ENCODE data around the gene OR6C65. TPM values are rescaled to one million over a fixed set of nuclear protein-coding genes. Genes with fewer than 3 reads are reported as not detected.
A peak's percentile ranks its signal among the peaks of the same experiment; 100 is the strongest.
"Not testable (repeated sequence)": the region's sequence is repeated elsewhere in the genome, so short reads cannot be mapped to it uniquely, and the experiment has no call there.

The OR6C65 gene
- total and polyA plus RNA-seq, 4 donors: not detected

GRCh38 chr12:55409133-55409532, 8.8 kb downstream of the OR6C65 start:
- H3K27me3 ChIP-seq (ENCODE audit: control insufficient read depth in 1 of 2, insufficient read depth in 2 of 2, low read length in 1 of 2); H3K36me3 ChIP-seq (ENCODE audit: control insufficient read depth in 1 of 2, insufficient read depth in 2 of 2, low read length in 1 of 2); ATAC-seq (ENCODE audit: low FRiP score); H3K27ac ChIP-seq (ENCODE audit: low read depth in 1 of 2, low read length in 2 of 2); intact Hi-C loops (cut with DNase I); H3K4me3 ChIP-seq (ENCODE audit: low read length in 2 of 2); H3K9me3 ChIP-seq (ENCODE audit: control insufficient read depth, low read length); H3K4me1 ChIP-seq (ENCODE audit: control insufficient read depth in 1 of 2, insufficient read depth in 2 of 2, low read length in 2 of 2); DNase-seq: not testable (repeated sequence)
- 81 to 83% methylated on average over 1 of the region's 1 CpG for WGBS, 2 donors

GRCh38 chr12:55412138-55412537, 11.8 kb downstream of the OR6C65 start:
- H3K27me3 ChIP-seq (ENCODE audit: control insufficient read depth in 1 of 2, insufficient read depth in 2 of 2, low read length in 1 of 2); H3K9me3 ChIP-seq (ENCODE audit: control insufficient read depth, low read length); intact Hi-C loops (cut with DNase I); ATAC-seq (ENCODE audit: low FRiP score); DNase-seq; H3K27ac ChIP-seq (ENCODE audit: low read depth in 1 of 2, low read length in 2 of 2); H3K4me3 ChIP-seq (ENCODE audit: low read length in 2 of 2); H3K36me3 ChIP-seq (ENCODE audit: control insufficient read depth in 1 of 2, insufficient read depth in 2 of 2, low read length in 1 of 2); H3K4me1 ChIP-seq (ENCODE audit: control insufficient read depth in 1 of 2, insufficient read depth in 2 of 2, low read length in 2 of 2): not testable (repeated sequence)
- 94% methylated on average over 15 of the region's 15 CpGs for WGBS, 2 donors

- H3K36me3 ChIP-seq (ENCODE audit: control insufficient read depth in 1 of 2, insufficient read depth in 2 of 2, low read length in 1 of 2); H3K4me1 ChIP-seq (ENCODE audit: control insufficient read depth in 1 of 2, insufficient read depth in 2 of 2, low read length in 2 of 2); H3K27me3 ChIP-seq (ENCODE audit: control insufficient read depth in 1 of 2, insufficient read depth in 2 of 2, low read length in 1 of 2); DNase-seq; ATAC-seq (ENCODE audit: low FRiP score); H3K4me3 ChIP-seq (ENCODE audit: low read length in 2 of 2); intact Hi-C loops (cut with DNase I); H3K27ac ChIP-seq (ENCODE audit: low read depth in 1 of 2, low read length in 2 of 2); H3K9me3 ChIP-seq (ENCODE audit: control insufficient read depth, low read length): not testable (repeated sequence)
- 89% methylated on average over 5 of the region's 6 CpGs for WGBS, 2 donors
These were observed 13.4 kb downstream of the OR6C65 start for GRCh38 chr12:55413498-55414388.

GRCh38 chr12:55414396-55414823, 14.1 kb downstream of the OR6C65 start:
- H3K27me3 ChIP-seq (ENCODE audit: control insufficient read depth in 1 of 2, insufficient read depth in 2 of 2, low read length in 1 of 2); intact Hi-C loops (cut with DNase I); DNase-seq; H3K27ac ChIP-seq (ENCODE audit: low read depth in 1 of 2, low read length in 2 of 2); H3K9me3 ChIP-seq (ENCODE audit: control insufficient read depth, low read length); H3K36me3 ChIP-seq (ENCODE audit: control insufficient read depth in 1 of 2, insufficient read depth in 2 of 2, low read length in 1 of 2); H3K4me1 ChIP-seq (ENCODE audit: control insufficient read depth in 1 of 2, insufficient read depth in 2 of 2, low read length in 2 of 2); H3K4me3 ChIP-seq (ENCODE audit: low read length in 2 of 2): not testable (repeated sequence)
- 33 to 35% methylated on average over 10 to 11 of the region's 11 CpGs for WGBS, 2 donors
- peak; percentile 44 for ATAC-seq (ENCODE audit: low FRiP score)

GRCh38 chr12:55414889-55415288, 14.6 kb downstream of the OR6C65 start:
- H3K4me1 ChIP-seq (ENCODE audit: control insufficient read depth in 1 of 2, insufficient read depth in 2 of 2, low read length in 2 of 2); H3K9me3 ChIP-seq (ENCODE audit: control insufficient read depth, low read length); DNase-seq; H3K36me3 ChIP-seq (ENCODE audit: control insufficient read depth in 1 of 2, insufficient read depth in 2 of 2, low read length in 1 of 2); intact Hi-C loops (cut with DNase I); H3K27me3 ChIP-seq (ENCODE audit: control insufficient read depth in 1 of 2, insufficient read depth in 2 of 2, low read length in 1 of 2); H3K4me3 ChIP-seq (ENCODE audit: low read length in 2 of 2); H3K27ac ChIP-seq (ENCODE audit: low read depth in 1 of 2, low read length in 2 of 2): not testable (repeated sequence)
- ATAC-seq (ENCODE audit: low FRiP score): peak; percentile 11
- 5 to 10% methylated on average over 6 to 10 of the region's 34 CpGs for WGBS, 2 donors

- no peaks in the 10 kb centered on the region for H3K36me3 ChIP-seq (ENCODE audit: control insufficient read depth in 1 of 2, insufficient read depth in 2 of 2, low read length in 1 of 2)
These were observed 16.6 kb downstream of the OR6C65 start for GRCh38 chr12:55416961-55417360.

GRCh38 chr12:55420307-55420962, 20.1 kb downstream of the OR6C65 start:
- Histone ChIP-seq H3K27ac (ENCODE audit: low read depth in 1 of 2, low read length in 2 of 2) (no peak overlapping the region), H3K4me3 (ENCODE audit: low read length in 2 of 2) (no peak overlapping the region), H3K36me3 (ENCODE audit: control insufficient read depth in 1 of 2, insufficient read depth in 2 of 2, low read length in 1 of 2) (no peaks in the 10 kb centered on the region), H3K27me3 (ENCODE audit: control insufficient read depth in 1 of 2, insufficient read depth in 2 of 2, low read length in 1 of 2) (no peaks in the 10 kb centered on the region), H3K9me3 (ENCODE audit: control insufficient read depth, low read length) (peaks cover 3% of the 10 kb centered on the region), H3K4me1 (ENCODE audit: control insufficient read depth in 1 of 2, insufficient read depth in 2 of 2, low read length in 2 of 2) (no peaks in the 10 kb centered on the region)
- DNase-seq: no peak
- ATAC-seq (ENCODE audit: low FRiP score): no peak
- intact Hi-C loops (cut with DNase I): no loop called here
- 78 to 81% methylated on average over 2 of the region's 2 CpGs for WGBS, 2 donors

More at GRCh38 chr12:55416961-55417360, 16.6 kb downstream of the OR6C65 start:
- no peaks in the 10 kb centered on the region for H3K27me3 ChIP-seq (ENCODE audit: control insufficient read depth in 1 of 2, insufficient read depth in 2 of 2, low read length in 1 of 2)
- DNase-seq (no peak), ATAC-seq (ENCODE audit: low FRiP score) (no peak)
- no peak overlapping the region for H3K4me3 ChIP-seq (ENCODE audit: low read length in 2 of 2)
- H3K27ac ChIP-seq (ENCODE audit: low read depth in 1 of 2, low read length in 2 of 2): no peak overlapping the region
- no peaks in the 10 kb centered on the region for H3K4me1 ChIP-seq (ENCODE audit: control insufficient read depth in 1 of 2, insufficient read depth in 2 of 2, low read length in 2 of 2)
- intact Hi-C loops (cut with DNase I): no loop called here
- 51 to 88% methylated on average over 1 of the region's 1 CpG for WGBS, 2 donors
- H3K9me3 ChIP-seq (ENCODE audit: control insufficient read depth, low read length): peaks cover 3% of the 10 kb centered on the region

GRCh38 chr12:55425954-55426353, 25.6 kb downstream of the OR6C65 start, which contains the start of gene OR6C76:
TSS of gene OR6C76 (plus strand) at chr12:55426254. CDS start at chr12:55426254, 0 bp downstream.
- Histone ChIP-seq H3K9me3 (ENCODE audit: control insufficient read depth, low read length) (no peaks in the 10 kb centered on the region), H3K36me3 (ENCODE audit: control insufficient read depth in 1 of 2, insufficient read depth in 2 of 2, low read length in 1 of 2) (no peaks in the 10 kb centered on the region), H3K27ac (ENCODE audit: low read depth in 1 of 2, low read length in 2 of 2) (no peak within 1 kb of the TSS), H3K4me3 (ENCODE audit: low read length in 2 of 2) (no peak within 1 kb of the TSS), H3K27me3 (ENCODE audit: control insufficient read depth in 1 of 2, insufficient read depth in 2 of 2, low read length in 1 of 2) (no peaks in the 10 kb centered on the region), H3K4me1 (ENCODE audit: control insufficient read depth in 1 of 2, insufficient read depth in 2 of 2, low read length in 2 of 2) (no peaks in the 10 kb centered on the region)
- WGBS, 2 donors: 83 to 86% methylated on average over 4 of the region's 4 CpGs
- intact Hi-C loops (cut with DNase I): no loop called here
- no peak for DNase-seq
- ATAC-seq (ENCODE audit: low FRiP score): no peak

Measured in aorta (tissue), 5 donors.